Measurements from ENCODE around the gene USP24. TPM values are rescaled to one million over a fixed set of nuclear protein-coding genes. Genes with fewer than 3 reads are reported as not detected.

The USP24 gene
- total and polyA plus RNA-seq, 2 donors (not counting 3 experiments of a cell fraction or from before 2014, with no cell fraction given) = 8.2 to 30.0 TPM

GRCh38 chr1:55185832-55186231 lies 29.3 kb downstream of the USP24 start:
- no peak for FAIRE-seq

More at GRCh38 chr1:55185832-55186231, 29.3 kb downstream of the USP24 start:
- ChIA-PET POLR2A (no interaction called here), CTCF (interaction anchor here (1.0 kb wide), 1 partner anchor 42 kb away, joined by 3 read pairs; no protein-coding TSS in a partner anchor)
- no peaks in the 10 kb centered on the region for H3K36me3 ChIP-seq (ENCODE audit: control insufficient read depth in 2 of 2, extremely low read depth in 1 of 2, insufficient read depth in 2 of 2, low read length in 2 of 2)
- dilution Hi-C loops (cut with MboI; ENCODE audit: extremely low pct_ligation_motif_present, low sequenced_read_pairs) (no loop called here), intact Hi-C loops (cut with micrococcal nuclease) (no loop called here)
- H3K4me3 ChIP-seq (replicated peaks in 1 of 3; ENCODE audit: insufficient read depth in 1 of 3, low read depth in 1 of 3, low read length in 3 of 3) = no peak overlapping the region
- peaks cover 7% of the 10 kb centered on the region for H4K20me1 ChIP-seq (replicated peaks; ENCODE audit: control insufficient read depth, extremely low read depth, insufficient read depth, low read length)
- peaks cover 62% of the 10 kb centered on the region for H3K79me2 ChIP-seq (ENCODE audit: control insufficient read depth, insufficient read depth, low read length)
- H2AFZ ChIP-seq (ENCODE audit: low read depth, low read length) = no peak overlapping the region
- no peak for TF ChIP-seq MYC (IDR thresholded peaks at IDR 0.05; ENCODE audit: low read depth, low read length)
- TF ChIP-seq EZH2 (IDR thresholded peaks at IDR 0.05; ENCODE audit: borderline replicate concordance, low read depth, low read length, severe bottlenecking) = no peak
- TF ChIP-seq JUN (IDR thresholded peaks at IDR 0.05; ENCODE audit: borderline replicate concordance, insufficient read depth, insufficient read length, low read depth) = no peak
- no peak for TF ChIP-seq POLR2A (IDR thresholded peaks at IDR 0.05; ENCODE audit: low read depth, low read length)
- TF ChIP-seq POLR2AphosphoS5 (IDR thresholded peaks at IDR 0.05; ENCODE audit: insufficient read depth, low read depth, low read length) = no peak
- TF ChIP-seq CTCF (IDR thresholded peaks at IDR 0.05; ENCODE audit: extremely low read depth in 1 of 2, insufficient read depth in 1 of 2, low read depth in 1 of 2, low read length in 2 of 2) = no peak
- TF ChIP-seq GATA2 (IDR thresholded peaks at IDR 0.05; ENCODE audit: insufficient read depth, insufficient read length, low read depth, low read length) = no peak
- TF ChIP-seq FOS (IDR thresholded peaks at IDR 0.05; ENCODE audit: borderline replicate concordance, insufficient read depth, low read length) = no peak
- TF ChIP-seq MAX (IDR thresholded peaks at IDR 0.05; ENCODE audit: insufficient read depth, insufficient read length) = no peak
- H3K9me3 ChIP-seq (replicated peaks; ENCODE audit: control insufficient read depth, insufficient read depth, low read length) = no peaks in the 10 kb centered on the region
- H3K9ac ChIP-seq (replicated peaks; ENCODE audit: extremely low read depth, insufficient read depth, low read length) = no peak overlapping the region
- BruUV-seq (replicated peaks) = no TSS peak
- no peaks in the 10 kb centered on the region for H3K9me1 ChIP-seq (replicated peaks; ENCODE audit: control insufficient read depth, extremely low read depth, insufficient read depth, low read length)
- H3K4me2 ChIP-seq (ENCODE audit: insufficient read depth, low read length) = no peak overlapping the region
- H3K27me3 ChIP-seq (ENCODE audit: control insufficient read depth in 2 of 2, insufficient read depth in 2 of 2, low read length in 2 of 2) = no peaks in the 10 kb centered on the region
- DNase-seq (ENCODE audit: low read depth, low spot score) = no peak
- H3K4me1 ChIP-seq (ENCODE audit: control insufficient read depth, extremely low read depth, insufficient read depth, low read length) = no peaks in the 10 kb centered on the region
- H3K27ac ChIP-seq (ENCODE audit: insufficient read depth, low read depth, low read length) = no peak overlapping the region

All from endothelial cell of umbilical vein (primary cell).